ENCODE data around the gene DTWD2.
"Not testable (repeated sequence)": the region's sequence is repeated elsewhere in the genome, so short reads cannot be mapped to it uniquely, and the experiment has no call there.

Gene DTWD2

GRCh38 chr5:119021149-119021732 is 32.9 kb upstream of the DTWD2 start:
- H3K4me3 ChIP-seq (ENCODE audit: low read depth, low read length), result no peak overlapping the region

GRCh38 chr5:119019949-119020348 is 31.6 kb upstream of the DTWD2 start:
- H3K27me3 ChIP-seq (ENCODE audit: control insufficient read depth, insufficient read depth, low read length), result no peaks in the 10 kb centered on the region
- no peaks in the 10 kb centered on the region for H3K4me1 ChIP-seq (ENCODE audit: control insufficient read depth, insufficient read depth, low read length)
- H3K9me3 ChIP-seq (ENCODE audit: control insufficient read depth, insufficient read depth, low read length), result no peaks in the 10 kb centered on the region
- H3K9ac ChIP-seq (ENCODE audit: low read depth, low read length), result no peak overlapping the region
- no peaks in the 10 kb centered on the region for H3K36me3 ChIP-seq (ENCODE audit: control insufficient read depth, insufficient read depth, low read length)
- no peak overlapping the region for H3K4me3 ChIP-seq (ENCODE audit: low read depth, low read length)

More at GRCh38 chr5:119021149-119021732, 32.9 kb upstream of the DTWD2 start:
- Histone ChIP-seq H3K27me3 (ENCODE audit: control insufficient read depth, insufficient read depth, low read length) (no peaks in the 10 kb centered on the region), H3K9ac (ENCODE audit: low read depth, low read length) (no peak overlapping the region), H3K36me3 (ENCODE audit: control insufficient read depth, insufficient read depth, low read length) (no peaks in the 10 kb centered on the region), H3K9me3 (ENCODE audit: control insufficient read depth, insufficient read depth, low read length) (no peaks in the 10 kb centered on the region), H3K4me1 (ENCODE audit: control insufficient read depth, insufficient read depth, low read length) (no peaks in the 10 kb centered on the region)

GRCh38 chr5:119019501-119019900 is 31.2 kb upstream of the DTWD2 start:
- Histone ChIP-seq H3K9me3 (ENCODE audit: control insufficient read depth, insufficient read depth, low read length) (no peaks in the 10 kb centered on the region), H3K4me1 (ENCODE audit: control insufficient read depth, insufficient read depth, low read length) (no peaks in the 10 kb centered on the region), H3K36me3 (ENCODE audit: control insufficient read depth, insufficient read depth, low read length) (no peaks in the 10 kb centered on the region), H3K27me3 (ENCODE audit: control insufficient read depth, insufficient read depth, low read length) (no peaks in the 10 kb centered on the region), H3K9ac (ENCODE audit: low read depth, low read length) (no peak overlapping the region), H3K4me3 (ENCODE audit: low read depth, low read length) (no peak overlapping the region)

GRCh38 chr5:119017994-119018393 is 29.6 kb upstream of the DTWD2 start:
- Histone ChIP-seq H3K4me3 (ENCODE audit: low read depth, low read length) (no peak overlapping the region), H3K4me1 (ENCODE audit: control insufficient read depth, insufficient read depth, low read length) (no peaks in the 10 kb centered on the region), H3K9me3 (ENCODE audit: control insufficient read depth, insufficient read depth, low read length) (no peaks in the 10 kb centered on the region), H3K36me3 (ENCODE audit: control insufficient read depth, insufficient read depth, low read length) (no peaks in the 10 kb centered on the region), H3K9ac (ENCODE audit: low read depth, low read length) (no peak overlapping the region), H3K27me3 (ENCODE audit: control insufficient read depth, insufficient read depth, low read length) (no peaks in the 10 kb centered on the region)

GRCh38 chr5:119016125-119016774 is 27.9 kb upstream of the DTWD2 start:
- H3K27me3 ChIP-seq (ENCODE audit: control insufficient read depth, insufficient read depth, low read length), result no peaks in the 10 kb centered on the region
- H3K4me1 ChIP-seq (ENCODE audit: control insufficient read depth, insufficient read depth, low read length), result no peaks in the 10 kb centered on the region
- H3K4me3 ChIP-seq (ENCODE audit: low read depth, low read length), result no peak overlapping the region
- no peaks in the 10 kb centered on the region for H3K36me3 ChIP-seq (ENCODE audit: control insufficient read depth, insufficient read depth, low read length)
- no peaks in the 10 kb centered on the region for H3K9me3 ChIP-seq (ENCODE audit: control insufficient read depth, insufficient read depth, low read length)
- no peak overlapping the region for H3K9ac ChIP-seq (ENCODE audit: low read depth, low read length)

GRCh38 chr5:119011186-119011585 is 22.8 kb upstream of the DTWD2 start:
- no peak overlapping the region for H3K9ac ChIP-seq (ENCODE audit: low read depth, low read length)
- no peaks in the 10 kb centered on the region for H3K36me3 ChIP-seq (ENCODE audit: control insufficient read depth, insufficient read depth, low read length)
- no peaks in the 10 kb centered on the region for H3K4me1 ChIP-seq (ENCODE audit: control insufficient read depth, insufficient read depth, low read length)
- no peaks in the 10 kb centered on the region for H3K9me3 ChIP-seq (ENCODE audit: control insufficient read depth, insufficient read depth, low read length)
- H3K27me3 ChIP-seq (ENCODE audit: control insufficient read depth, insufficient read depth, low read length), result no peaks in the 10 kb centered on the region
- no peak overlapping the region for H3K4me3 ChIP-seq (ENCODE audit: low read depth, low read length)

- no peaks in the 10 kb centered on the region for H3K4me1 ChIP-seq (ENCODE audit: control insufficient read depth, insufficient read depth, low read length)
- H3K9ac ChIP-seq (ENCODE audit: low read depth, low read length), result no peak overlapping the region
- no peaks in the 10 kb centered on the region for H3K36me3 ChIP-seq (ENCODE audit: control insufficient read depth, insufficient read depth, low read length)
- no peaks in the 10 kb centered on the region for H3K27me3 ChIP-seq (ENCODE audit: control insufficient read depth, insufficient read depth, low read length)
- H3K4me3 ChIP-seq (ENCODE audit: low read depth, low read length), result no peak overlapping the region
- no peaks in the 10 kb centered on the region for H3K9me3 ChIP-seq (ENCODE audit: control insufficient read depth, insufficient read depth, low read length)
Observed at GRCh38 chr5:119010206-119010605, 21.9 kb upstream of the DTWD2 start.

- Histone ChIP-seq H3K9ac (ENCODE audit: low read depth, low read length) (no peak overlapping the region), H3K36me3 (ENCODE audit: control insufficient read depth, insufficient read depth, low read length) (no peaks in the 10 kb centered on the region), H3K27me3 (ENCODE audit: control insufficient read depth, insufficient read depth, low read length) (no peaks in the 10 kb centered on the region), H3K4me1 (ENCODE audit: control insufficient read depth, insufficient read depth, low read length) (no peaks in the 10 kb centered on the region), H3K4me3 (ENCODE audit: low read depth, low read length) (no peak overlapping the region), H3K9me3 (ENCODE audit: control insufficient read depth, insufficient read depth, low read length) (no peaks in the 10 kb centered on the region)
Observed at GRCh38 chr5:119009131-119009530, 20.8 kb upstream of the DTWD2 start.

- H3K4me3 ChIP-seq (ENCODE audit: low read depth, low read length), result no peak overlapping the region
- peaks cover 17% of the 10 kb centered on the region for H3K9me3 ChIP-seq (ENCODE audit: control insufficient read depth, insufficient read depth, low read length)
- no peaks in the 10 kb centered on the region for H3K4me1 ChIP-seq (ENCODE audit: control insufficient read depth, insufficient read depth, low read length)
- H3K36me3 ChIP-seq (ENCODE audit: control insufficient read depth, insufficient read depth, low read length), result no peaks in the 10 kb centered on the region
- no peaks in the 10 kb centered on the region for H3K27me3 ChIP-seq (ENCODE audit: control insufficient read depth, insufficient read depth, low read length)
- no peak overlapping the region for H3K9ac ChIP-seq (ENCODE audit: low read depth, low read length)
Observed at GRCh38 chr5:118999696-119000095, 11.3 kb upstream of the DTWD2 start.

- not testable (repeated sequence) for H3K4me1 ChIP-seq (ENCODE audit: control insufficient read depth, insufficient read depth, low read length)
Observed at GRCh38 chr5:118998861-118999260, 10.5 kb upstream of the DTWD2 start.

GRCh38 chr5:118996098-118996497 is 7.8 kb upstream of the DTWD2 start:
- no peaks in the 10 kb centered on the region for H3K27me3 ChIP-seq (ENCODE audit: control insufficient read depth, insufficient read depth, low read length)
- no peak overlapping the region for H3K9ac ChIP-seq (ENCODE audit: low read depth, low read length)
- H3K9me3 ChIP-seq (ENCODE audit: control insufficient read depth, insufficient read depth, low read length), result peaks cover 17% of the 10 kb centered on the region
- no peaks in the 10 kb centered on the region for H3K36me3 ChIP-seq (ENCODE audit: control insufficient read depth, insufficient read depth, low read length)
- no peak overlapping the region for H3K4me3 ChIP-seq (ENCODE audit: low read depth, low read length)
- no peaks in the 10 kb centered on the region for H3K4me1 ChIP-seq (ENCODE audit: control insufficient read depth, insufficient read depth, low read length)

More at GRCh38 chr5:118998861-118999260, 10.5 kb upstream of the DTWD2 start:
- H3K9me3 ChIP-seq (ENCODE audit: control insufficient read depth, insufficient read depth, low read length), result peaks cover 17% of the 10 kb centered on the region
- not testable (repeated sequence) for H3K9ac ChIP-seq (ENCODE audit: low read depth, low read length); H3K27me3 ChIP-seq (ENCODE audit: control insufficient read depth, insufficient read depth, low read length); H3K4me3 ChIP-seq (ENCODE audit: low read depth, low read length); H3K36me3 ChIP-seq (ENCODE audit: control insufficient read depth, insufficient read depth, low read length)

GRCh38 chr5:118994595-118994994 is 6.2 kb upstream of the DTWD2 start:
- Histone ChIP-seq H3K4me3 (ENCODE audit: low read depth, low read length) (no peak overlapping the region), H3K36me3 (ENCODE audit: control insufficient read depth, insufficient read depth, low read length) (no peaks in the 10 kb centered on the region), H3K9ac (ENCODE audit: low read depth, low read length) (no peak overlapping the region), H3K4me1 (ENCODE audit: control insufficient read depth, insufficient read depth, low read length) (no peaks in the 10 kb centered on the region), H3K9me3 (ENCODE audit: control insufficient read depth, insufficient read depth, low read length) (peaks cover 7% of the 10 kb centered on the region), H3K27me3 (ENCODE audit: control insufficient read depth, insufficient read depth, low read length) (no peaks in the 10 kb centered on the region)

All from iPS-15b (cell line).